ENCODE measurements around the gene CAMK1G. TPM values are rescaled to one million over a fixed set of nuclear protein-coding genes. Genes with fewer than 3 reads are reported as not detected.

Gene CAMK1G
- total and polyA plus RNA-seq, 10 of the 15 experiments (the other 5 are each of a cell fraction or from before 2014, with no cell fraction given), result 0.18 to 0.20 TPM; not detected in 8

GRCh38 chr1:209628618-209629299 lies 45.2 kb downstream of the CAMK1G start:
- POLR2A ChIA-PET, result no interaction called here
- DNase-seq (ENCODE audit: low read depth, low spot score) (no peak), ATAC-seq (no peak), FAIRE-seq (no peak)
- intact Hi-C loops (cut with micrococcal nuclease; ENCODE audit: unreplicated experiment), result loop anchor here (5.0 kb wide), 1 partner anchor 119 kb away; no protein-coding TSS in a partner anchor
- CTCF ChIA-PET, result interaction anchor here (1.0 to 13.9 kb wide), 11 partner anchors 10 to 119 kb away, joined by 3 to 211 read pairs (median 14); no protein-coding TSS in a partner anchor
- Histone ChIP-seq H3K27me3 (replicated peaks in 1 of 2; ENCODE audit: control insufficient read depth in 2 of 2, insufficient read depth in 2 of 2, low read length in 1 of 2) (no peaks in the 10 kb centered on the region), H3K27ac (ENCODE audit: control insufficient read depth, insufficient read depth) (no peak overlapping the region), H2AFZ (ENCODE audit: control insufficient read depth, low read depth, low read length) (no peak overlapping the region), H4K20me1 (ENCODE audit: control insufficient read depth, insufficient read depth) (no peaks in the 10 kb centered on the region), H3K4me3 (no peak overlapping the region), H3K9ac (ENCODE audit: control insufficient read depth, insufficient read depth, low read length) (no peak overlapping the region), H3K79me2 (ENCODE audit: control insufficient read depth, insufficient read depth, low read length) (no peaks in the 10 kb centered on the region), H3K4me2 (ENCODE audit: control insufficient read depth, insufficient read depth) (no peak overlapping the region), H3K9me3 (replicated peaks; ENCODE audit: control insufficient read depth, insufficient read depth, low read length) (no peaks in the 10 kb centered on the region), H3K4me1 (ENCODE audit: control insufficient read depth, insufficient read depth, low read length) (no peaks in the 10 kb centered on the region), H3K36me3 (ENCODE audit: control insufficient read depth in 2 of 2, insufficient read depth in 2 of 2, low read length in 1 of 2) (no peaks in the 10 kb centered on the region)
- RAD21 ChIA-PET (ENCODE audit: unreplicated experiment), result interaction anchor here (0.8 to 1.6 kb wide), 4 partner anchors 20 to 64 kb away, joined by 4 to 5 read pairs (median 4); no protein-coding TSS in a partner anchor
- SMC1A ChIA-PET (ENCODE audit: uncharacterized antibody, unreplicated experiment), result interaction anchor here (1.0 to 3.7 kb wide), 10 partner anchors 14 to 120 kb away, joined by 3 to 22 read pairs (median 4); no protein-coding TSS in a partner anchor
- BruUV-seq (replicated peaks), result no TSS peak
- WGBS (ENCODE audit: insufficient coverage, insufficient replicate concordance, low lambda C conversion rate, missing lambda C conversion rate), result 24% methylated on average over 7 of the region's 7 CpGs
- in situ Hi-C loops (cut with MboI), result loop anchor here (10.0 kb wide), 1 partner anchor 54 kb away; no protein-coding TSS in a partner anchor
- TF ChIP-seq SMAD1 (IDR thresholded peaks at IDR 0.05; ENCODE audit: low read depth, partially characterized antibody) (no peak), BACH1 (IDR thresholded peaks at IDR 0.05; ENCODE audit: borderline replicate concordance) (no peak), RELB (IDR thresholded peaks at IDR 0.05; ENCODE audit: low read depth) (no peak), ETV6 (conservative IDR thresholded peaks at IDR 0.05 in 1 of 2, IDR thresholded peaks at IDR 0.05 in 1 of 2; ENCODE audit: borderline replicate concordance in 1 of 2, low read depth in 1 of 2) (no peak), TAF1 (IDR thresholded peaks at IDR 0.05; ENCODE audit: borderline replicate concordance, low read depth, low read length) (no peak), ZSCAN29 (IDR thresholded peaks at IDR 0.05) (no peak), SUPT20H (IDR thresholded peaks at IDR 0.05; ENCODE audit: borderline replicate concordance, control insufficient read depth, low read depth, low read length) (no peak), MTA3 (IDR thresholded peaks at IDR 0.05; ENCODE audit: borderline replicate concordance, low read length) (no peak), FOS (IDR thresholded peaks at IDR 0.05; ENCODE audit: borderline replicate concordance, extremely low read depth, insufficient read length) (no peak), NKRF (conservative IDR thresholded peaks at IDR 0.05) (no peak), ZNF687 (IDR thresholded peaks at IDR 0.05) (no peak), SKIL (IDR thresholded peaks at IDR 0.05; ENCODE audit: low read depth, poor library complexity, severe bottlenecking) (no peak)

All from GM12878 (cell line).